DMS153 (cell line): ENCODE results near the gene YOD1.
"Not testable (repeated sequence)": the region's sequence is repeated elsewhere in the genome, so short reads cannot be mapped to it uniquely, and the experiment has no call there.

Experiments used
- DNase-seq: peaks from one replicate; lab custom pipeline; 2025; lab: John Stamatoyannopoulos, UW

Gene YOD1

DNA sequence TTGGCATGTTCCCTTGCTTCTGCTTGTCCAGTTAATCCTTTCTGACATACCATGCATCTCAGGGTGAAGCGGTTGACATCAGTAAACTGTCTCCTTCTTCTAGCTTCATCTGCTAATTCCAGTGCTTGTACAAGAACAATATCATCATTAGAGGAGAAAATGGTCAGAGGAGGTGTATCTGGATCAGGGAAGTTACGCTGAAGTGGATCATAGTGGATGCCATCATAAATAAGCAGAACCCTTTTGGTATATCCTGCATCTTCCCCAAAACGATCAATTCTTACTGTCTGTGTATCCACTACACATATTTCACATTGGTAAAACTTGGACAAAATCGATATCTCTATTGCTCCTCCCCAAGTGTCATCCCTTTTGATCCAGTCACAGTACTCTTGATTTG lies 2.0 kb downstream of the YOD1 start:
- no peak for DNase-seq

DNA sequence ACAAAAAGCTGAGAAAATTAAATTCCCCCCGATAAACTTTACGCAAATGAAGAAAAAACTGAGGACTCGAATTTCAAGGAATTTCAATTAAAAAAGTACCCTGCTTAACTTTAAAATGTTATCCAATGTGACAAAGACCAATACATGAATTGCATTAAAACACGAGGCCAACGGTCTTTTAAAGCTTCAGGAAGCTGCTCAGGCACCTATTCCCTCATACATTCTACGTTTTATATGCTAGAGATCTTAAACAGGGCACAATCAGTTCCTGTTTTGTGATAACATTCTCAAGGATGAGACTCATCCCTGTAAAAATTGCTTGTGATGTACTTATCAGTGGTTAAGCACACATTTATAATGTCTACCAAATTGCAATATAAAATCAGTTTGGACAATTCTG lies 3.0 kb downstream of the YOD1 start:
- no peak for DNase-seq

DNA sequence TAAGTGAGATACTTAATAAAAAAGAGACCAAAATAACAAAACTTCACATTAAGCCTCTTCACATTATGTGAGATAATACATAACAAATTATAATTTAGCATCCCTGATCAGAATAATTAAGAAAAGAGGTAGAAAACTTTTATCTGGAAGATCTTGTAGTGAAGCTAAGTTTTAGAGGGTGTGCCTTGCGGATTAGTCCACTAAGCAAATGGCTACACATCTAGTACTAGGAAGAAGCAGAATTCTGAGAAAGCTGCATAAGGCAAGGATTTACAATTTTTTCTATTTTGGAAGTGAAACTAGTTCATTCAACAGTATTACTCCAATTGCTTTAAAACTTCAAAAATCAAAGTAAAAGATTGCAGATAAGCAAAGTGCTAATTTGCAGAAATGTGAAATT lies 3.5 kb downstream of the YOD1 start:
- DNase-seq, result no peak

DNA sequence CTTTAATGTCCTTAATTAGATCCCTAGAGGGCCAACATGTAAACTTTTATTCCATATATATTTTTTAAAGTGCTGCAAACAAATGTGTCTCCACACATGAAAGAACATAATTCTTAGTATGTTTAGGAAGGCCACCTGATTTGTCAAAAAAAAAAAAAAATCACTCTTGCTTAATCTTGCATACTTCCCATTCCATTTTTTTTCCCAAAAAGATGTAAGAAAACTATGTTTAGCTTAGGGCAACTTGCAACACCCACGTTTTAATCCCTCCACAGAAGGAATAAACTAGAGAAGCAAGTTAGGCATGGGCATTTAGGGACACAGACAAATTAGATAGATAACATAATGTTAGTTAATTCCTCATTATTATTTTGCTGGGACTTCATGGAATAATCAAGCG lies 5.6 kb downstream of the YOD1 start:
- no peak for DNase-seq

DNA sequence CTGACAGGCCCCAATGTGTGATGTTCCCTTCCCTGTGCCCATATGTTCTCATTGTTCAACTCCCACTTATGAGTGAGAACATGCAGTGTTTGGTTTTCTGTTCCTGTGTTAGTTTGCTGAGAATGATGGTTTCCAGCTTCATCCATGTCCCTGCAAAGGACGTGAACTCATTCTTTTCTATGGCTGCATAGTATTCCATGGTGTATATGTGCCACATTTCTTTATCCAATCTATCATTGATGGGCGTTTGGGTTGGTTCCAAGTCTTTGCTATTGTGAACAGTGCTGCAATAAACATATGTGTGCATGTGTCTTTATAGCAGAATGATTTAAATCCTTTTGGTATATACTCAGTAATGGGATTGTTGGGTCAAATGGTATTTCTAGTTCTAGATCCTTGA lies 9.6 kb downstream of the YOD1 start:
- not testable (repeated sequence) for DNase-seq

DNA sequence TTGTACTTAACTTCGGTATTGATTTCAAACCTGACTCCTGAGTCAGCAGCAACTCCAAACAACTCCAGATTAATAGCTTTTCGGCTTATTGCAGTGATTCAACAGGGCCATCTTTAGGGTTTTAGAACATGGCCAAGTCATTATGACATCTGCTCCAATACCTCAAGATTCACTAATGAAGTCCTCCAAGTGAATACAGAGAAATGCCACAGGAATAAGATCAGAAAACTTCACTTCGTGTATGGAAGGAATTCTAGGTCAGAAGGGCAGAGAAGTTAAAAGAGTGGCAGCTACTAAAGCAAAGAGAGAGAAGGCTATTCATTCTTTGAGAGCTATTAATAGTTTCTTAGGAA lies 10.9 kb downstream of the YOD1 start:
- DNase-seq, result no peak

DNA sequence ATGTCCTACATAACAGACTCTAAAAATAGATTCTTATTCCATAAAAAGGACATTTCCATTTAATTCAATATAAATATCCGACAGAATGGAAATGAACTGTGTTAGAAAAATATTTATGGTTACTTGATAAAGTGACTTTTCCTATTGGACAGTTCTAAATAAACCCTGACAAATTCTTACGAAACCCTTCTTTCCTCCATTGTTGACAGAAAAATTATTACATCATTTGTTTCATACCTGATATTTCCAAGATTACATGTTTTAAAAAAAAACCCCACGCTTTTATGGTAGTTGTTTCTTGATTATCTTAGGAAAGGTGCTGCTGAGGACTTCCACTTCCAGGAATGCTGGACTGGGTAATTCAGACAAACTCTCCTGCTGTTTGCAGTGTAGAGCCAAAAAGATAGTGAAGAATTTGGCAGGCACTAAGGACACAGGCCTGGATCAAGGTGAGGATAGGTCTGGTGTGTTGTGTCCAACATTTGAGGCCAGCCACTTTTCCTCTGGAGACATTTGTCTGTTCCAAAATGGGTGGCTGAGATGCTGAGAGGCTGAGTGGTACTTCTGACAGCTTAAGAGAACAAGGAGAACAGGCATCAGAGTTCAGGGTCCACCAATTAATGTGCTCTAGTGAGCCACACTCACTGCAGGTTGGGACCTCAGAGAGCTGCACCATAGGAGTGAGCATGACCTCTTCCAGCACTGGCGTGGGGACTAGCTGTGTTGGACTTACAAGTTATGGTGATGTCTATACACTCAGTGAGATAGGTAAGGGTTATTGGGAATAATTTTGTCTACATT lies 11.4 kb downstream of the YOD1 start:
- DNase-seq, result no peak

DNA sequence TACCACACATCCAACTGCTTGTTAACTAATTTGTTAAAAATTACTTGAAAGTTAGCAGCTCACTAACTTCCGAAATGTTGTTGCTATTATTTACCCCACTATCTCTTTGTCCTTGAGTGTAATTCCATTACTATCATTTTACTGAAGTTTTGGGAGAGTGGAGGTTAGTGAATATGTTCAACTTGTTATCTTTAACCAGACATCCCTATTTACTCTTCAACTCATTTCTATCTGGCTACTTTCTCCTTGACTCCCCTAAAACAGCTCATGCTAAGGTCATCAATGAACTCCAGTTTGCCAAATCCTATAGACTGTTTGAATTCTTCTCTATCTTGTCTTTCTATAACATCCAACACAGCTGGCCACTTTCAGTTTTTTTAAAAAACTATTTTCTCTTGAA lies 14.1 kb downstream of the YOD1 start:
- no peak for DNase-seq

DNA sequence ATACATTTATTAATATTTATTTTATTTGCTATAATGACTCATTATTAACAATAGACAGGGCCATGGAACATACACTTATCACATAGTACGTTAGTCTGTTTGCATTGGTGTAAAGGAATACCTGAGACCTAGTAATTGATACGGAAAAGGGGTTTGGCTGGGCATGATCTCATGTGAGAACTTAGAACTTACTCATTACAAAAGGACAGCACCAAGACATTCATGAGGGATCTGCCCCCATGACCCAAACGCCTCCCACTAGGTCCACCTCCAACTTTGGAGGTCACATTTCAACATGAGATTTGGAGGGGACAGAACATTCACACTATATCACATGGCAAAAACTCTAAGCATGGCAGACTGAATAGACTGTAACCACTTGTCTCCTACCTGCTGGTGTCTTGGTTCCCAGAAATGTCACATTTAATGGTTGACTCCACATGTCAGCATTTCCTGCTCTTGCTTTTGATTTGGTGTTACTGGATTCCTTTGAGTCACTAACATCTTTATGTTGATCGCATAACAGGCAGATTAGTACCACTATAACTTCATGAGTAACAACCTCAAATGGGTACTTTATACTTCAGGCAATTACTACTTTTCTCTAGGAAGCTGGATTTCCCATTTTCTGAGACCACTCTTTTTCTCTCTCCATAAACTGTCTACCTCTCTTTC lies 15.0 kb downstream of the YOD1 start:
- DNase-seq, result no peak

DNA sequence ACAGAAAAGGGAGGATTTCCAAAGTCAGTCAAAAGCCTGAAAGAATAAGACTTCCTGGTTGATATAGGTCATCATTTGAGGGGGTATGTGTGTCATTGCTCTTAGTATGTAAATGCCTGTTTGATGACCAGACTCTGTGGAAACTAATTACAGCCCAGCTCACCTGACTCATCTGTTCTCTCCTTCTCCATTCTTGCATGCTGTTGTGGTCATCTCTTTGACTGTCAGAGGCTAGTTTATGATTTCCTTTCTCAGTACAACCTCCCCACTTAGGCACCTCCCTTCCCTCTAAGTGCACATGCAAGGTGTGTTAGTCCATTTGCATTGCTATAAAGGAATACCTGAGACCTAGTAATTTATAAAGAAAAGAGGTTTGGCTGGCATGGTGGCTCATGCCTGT lies 16.0 kb downstream of the YOD1 start:
- no peak for DNase-seq

DNA sequence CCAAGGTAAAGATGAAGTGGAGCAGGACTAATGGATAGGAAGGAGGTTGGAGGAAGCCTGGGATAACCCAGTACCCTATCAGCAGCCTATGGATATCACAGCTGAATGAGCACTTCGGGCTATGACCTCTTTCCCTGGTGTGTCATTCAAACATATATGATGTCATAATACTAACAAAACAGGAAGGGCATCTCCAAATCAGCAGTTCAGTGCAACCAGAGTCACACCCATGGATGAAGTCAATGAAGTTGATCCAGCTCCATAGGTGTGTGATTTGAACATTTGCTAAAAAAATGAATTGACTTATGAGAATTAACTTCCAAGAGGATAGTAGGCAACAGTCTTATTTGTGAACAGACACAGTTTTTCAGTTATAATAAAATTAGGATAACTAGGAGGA lies 16.8 kb downstream of the YOD1 start:
- DNase-seq, result peak; percentile 45

DNA sequence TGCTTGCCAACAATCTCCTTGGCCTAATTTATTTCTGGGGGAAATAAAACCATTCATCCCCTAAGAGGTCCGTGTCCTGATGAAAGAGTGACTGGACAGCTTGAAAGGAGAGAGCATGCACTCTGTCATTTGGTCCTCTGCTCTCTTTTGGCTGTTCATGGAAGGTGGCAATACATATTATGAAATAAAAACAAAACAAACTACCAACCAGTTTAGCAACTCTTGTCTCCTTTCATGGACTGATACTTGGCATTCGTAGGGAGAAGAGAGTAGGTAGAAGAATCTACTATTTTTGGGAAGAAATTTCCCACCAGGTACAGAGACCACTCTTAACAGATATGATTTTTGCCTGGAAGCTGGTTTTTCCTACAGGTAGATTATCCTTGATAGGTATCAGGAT lies 17.7 kb downstream of the YOD1 start:
- DNase-seq, result no peak

DNA sequence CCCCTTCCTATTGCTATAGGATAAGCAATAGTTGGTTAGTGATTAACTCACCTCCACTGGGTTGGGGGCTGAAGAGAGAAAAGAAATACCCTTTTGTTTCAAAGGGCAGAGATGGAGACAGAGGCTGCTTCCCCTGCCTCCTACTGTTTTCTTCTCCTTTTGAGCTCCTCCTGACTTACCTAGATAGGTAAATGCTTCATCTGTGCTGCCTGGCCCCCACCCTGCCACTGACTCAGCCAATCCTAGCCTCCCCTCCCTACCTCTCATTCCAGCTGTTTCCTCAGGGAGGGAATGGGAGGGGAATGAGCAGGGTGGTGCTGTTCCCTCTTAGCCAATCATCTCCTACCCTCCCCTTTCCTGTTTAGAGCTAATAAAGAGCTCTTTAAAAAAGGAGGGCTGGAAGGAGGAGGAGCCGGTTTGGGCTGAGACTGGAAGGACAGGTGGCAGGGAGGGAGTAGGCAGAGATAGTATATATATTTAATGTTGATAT lies 18.4 kb downstream of the YOD1 start, which contains the start of gene C1orf116:
Gene C1orf116, minus strand, starts transcription at position 229 of the 490 bp plus-strand sequence. CDS start 5,158 bp downstream, outside the sequence.
- peak; percentile 97 for DNase-seq

DNA sequence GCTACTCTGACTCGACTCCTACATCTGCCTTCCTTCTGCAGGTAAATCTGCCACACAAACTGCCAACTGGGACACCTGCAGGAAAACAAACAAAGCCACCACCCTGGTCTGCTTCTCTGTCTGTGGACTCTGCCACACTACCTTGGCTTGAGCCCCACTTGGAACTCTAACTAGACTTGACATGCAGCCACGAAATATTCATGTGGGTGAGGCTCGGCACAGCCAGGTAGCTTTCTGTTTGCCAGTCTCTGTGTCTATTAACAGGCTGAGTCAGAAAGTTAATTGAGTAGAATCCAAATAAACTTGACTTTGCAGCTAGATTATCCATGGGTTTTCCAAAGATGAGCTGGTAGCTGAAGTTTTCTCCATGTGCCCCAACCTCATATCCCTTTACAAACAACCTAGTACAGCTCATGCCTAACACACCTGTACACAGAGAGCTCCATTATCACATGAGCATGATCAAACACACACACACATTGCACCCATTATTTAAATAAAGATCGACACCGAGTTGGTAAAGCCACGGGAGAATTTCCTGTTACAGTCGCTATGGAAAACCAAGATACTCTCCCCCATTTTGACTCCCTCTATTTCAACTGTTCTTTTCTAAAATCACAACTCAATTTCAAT lies 19.3 kb downstream of the YOD1 start:
- peak; percentile 57 for DNase-seq

DNA sequence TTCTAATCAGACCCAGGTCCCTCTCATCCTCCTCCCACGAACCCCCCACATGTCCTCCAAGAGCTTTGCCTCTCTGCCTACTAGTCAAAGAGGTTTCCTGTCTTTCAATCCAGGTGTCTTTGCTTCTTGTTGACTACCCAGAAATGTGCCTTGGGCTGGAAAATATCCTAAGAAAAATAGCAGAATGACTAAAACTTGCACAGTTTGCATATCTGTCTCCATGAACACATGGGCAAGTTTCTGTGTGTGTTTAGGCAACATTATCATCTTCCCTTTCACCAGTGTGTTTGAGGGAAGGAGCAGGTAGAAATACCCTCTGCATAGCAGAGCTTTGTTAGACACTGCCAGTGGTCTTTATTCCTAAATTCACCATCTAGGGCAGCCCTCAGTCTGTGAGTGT lies 20.0 kb downstream of the YOD1 start:
- no peak for DNase-seq

DNA sequence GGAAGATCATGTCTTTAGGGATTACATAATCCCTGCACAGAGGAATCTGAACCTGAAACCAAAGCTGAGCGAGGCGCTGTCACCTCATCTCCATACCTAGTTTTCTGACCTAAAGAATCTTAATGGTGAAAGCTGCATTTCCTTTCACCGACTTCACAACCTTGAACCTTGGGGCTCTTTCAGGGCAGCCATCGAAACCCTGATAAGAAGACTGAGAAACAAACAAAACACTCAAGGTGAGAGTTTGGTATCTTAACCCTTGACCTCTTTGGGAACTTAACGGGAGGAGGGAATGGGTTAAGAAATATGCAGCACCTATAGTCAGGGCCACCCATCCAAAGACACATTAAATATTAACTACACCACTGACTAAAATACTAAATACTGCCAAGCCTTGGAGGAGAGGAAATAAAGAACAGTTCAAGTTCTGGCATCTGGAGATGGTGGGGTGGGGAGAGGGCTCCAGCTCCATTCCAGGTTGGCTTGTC lies 20.4 kb downstream of the YOD1 start:
- DNase-seq, result no peak

DNA sequence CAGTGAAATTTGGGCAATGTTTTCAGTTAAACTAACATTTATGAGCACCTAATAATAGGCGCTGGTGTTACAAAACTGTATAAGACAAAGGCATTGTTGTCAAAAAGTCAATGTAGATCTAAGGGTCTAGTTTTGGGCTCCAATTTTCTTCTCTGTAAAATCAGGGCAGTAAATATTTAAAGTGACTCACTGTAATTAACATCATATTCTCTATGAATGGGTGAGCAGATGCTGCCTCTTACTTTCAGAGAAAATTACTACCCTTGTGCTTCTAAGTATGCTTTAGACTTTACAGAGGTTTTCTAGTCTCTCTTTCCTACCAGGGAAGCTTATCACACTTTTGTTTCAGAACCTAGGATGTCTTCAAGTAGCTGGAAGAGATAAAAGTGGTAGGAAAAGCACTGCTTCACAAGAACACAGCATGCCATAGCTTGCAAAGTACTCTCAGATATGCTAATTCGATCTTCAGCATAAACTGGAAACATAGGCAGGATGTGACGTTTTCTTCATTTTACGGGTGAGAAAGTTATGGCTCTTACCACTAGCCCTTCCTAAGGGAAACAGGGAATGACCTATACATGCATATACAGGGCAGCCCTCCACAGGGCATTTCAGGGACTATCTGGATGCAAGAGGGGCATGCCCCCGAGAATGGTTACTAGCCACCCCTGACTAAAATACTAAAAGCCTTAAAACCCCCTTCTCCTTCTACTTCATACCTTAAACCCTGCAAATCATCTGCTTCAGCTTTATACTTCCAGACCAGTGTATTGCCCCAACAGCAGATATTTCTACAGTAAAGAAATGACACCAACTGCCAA lies 21.1 kb downstream of the YOD1 start:
- no peak for DNase-seq

DNA sequence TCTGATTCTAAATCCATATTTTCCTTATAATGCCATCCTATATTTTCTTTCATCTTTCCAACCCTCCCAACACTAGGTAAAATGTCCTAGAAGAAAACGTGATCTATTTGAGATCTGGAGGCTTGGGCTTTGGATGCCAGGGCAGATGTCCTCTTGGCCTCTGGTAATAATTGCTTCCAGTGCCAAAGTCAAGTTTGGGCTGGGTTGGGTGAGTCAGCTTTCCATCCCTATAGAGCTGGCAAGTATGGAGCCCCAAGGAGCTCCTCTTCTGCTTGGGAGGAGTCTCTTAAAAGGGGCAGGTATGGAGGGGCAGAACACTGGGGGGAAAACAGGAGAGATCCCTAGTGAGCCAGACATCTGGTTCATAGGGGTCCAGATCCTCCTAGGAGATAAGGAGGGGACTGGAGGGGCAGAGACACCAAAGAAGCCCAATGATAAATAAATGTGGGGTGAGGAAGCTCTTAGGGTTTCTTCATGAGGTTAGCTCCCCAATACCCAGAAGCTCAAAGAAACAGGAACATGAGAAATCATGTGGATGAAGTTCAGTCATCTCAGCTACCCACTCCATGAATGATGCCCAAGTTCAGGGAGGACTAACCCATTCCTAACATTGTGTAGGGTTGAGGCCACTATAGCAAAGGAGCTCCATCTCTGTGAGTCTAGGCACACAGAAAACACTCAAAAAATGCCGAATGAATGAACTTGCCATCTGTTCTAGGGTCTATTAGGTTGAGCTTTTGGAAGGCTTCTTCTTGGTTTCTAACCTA lies 21.9 kb downstream of the YOD1 start:
- no peak for DNase-seq

DNA sequence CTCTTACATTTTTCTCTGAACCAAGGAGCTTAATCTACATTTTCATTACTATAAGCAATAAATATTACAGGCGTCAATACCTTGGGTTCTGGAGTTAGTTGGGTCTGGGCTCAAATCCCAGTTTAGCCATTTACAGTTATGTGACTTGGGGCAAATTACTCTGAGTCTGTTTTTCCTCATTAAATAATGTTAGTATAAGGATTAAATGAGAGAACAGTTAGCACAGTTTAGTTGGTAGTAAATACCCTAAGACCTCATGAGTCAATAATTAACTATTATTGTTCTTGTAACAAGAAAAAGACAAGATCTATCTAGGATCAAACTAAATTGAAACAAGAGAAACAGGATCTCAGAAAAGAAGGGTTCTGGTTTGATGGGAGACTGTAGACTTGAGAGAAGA lies 23.1 kb downstream of the YOD1 start:
- no peak for DNase-seq

DNA sequence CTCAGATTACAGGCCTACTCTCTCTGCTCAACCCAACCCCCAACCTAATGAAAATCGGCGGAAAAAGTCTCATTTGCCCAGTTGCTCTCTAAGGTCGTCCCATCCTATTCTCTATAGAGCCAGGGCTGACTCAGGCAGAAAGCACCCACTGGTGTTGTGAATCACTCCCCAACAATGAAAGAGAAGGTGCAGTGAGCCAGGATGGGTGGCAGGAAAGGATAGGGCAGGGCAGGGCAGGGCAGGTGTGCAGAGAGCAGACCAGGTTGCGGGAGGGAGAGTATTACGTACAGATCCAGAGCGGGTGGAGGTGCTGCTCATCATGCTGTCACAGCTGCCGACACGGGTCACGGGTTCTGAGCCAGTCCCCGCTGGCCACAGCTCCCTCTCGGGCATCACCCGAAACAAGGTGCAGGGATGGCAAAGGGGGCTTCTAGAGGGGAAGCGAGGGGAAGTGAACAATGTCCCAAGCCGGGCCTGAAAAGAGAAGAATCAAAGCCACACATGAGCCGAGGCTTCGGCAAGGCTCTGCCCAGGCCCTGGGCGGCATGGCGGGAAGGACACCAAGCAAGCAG lies 23.7 kb downstream of the YOD1 start:
- no peak for DNase-seq

DNA sequence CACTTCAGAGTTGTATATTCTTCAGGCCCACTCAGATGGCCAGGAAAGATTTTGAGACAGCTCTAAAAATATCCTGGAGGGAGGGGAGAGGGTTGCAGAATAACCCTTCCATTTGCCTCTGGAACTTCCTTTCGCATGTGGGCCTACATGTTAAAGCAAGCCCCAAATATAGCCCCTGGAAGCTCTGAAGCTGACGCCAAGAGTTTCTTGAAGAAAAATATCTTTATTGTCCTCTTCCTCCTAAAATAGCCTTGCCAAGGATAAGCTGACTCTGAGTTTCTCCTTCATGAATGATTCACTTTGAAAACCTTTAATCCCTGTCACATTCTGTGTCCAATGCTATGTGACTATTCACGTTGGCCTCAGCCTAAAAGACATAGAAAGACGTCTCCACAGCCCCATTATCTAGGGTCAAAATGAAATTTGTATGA lies 24.9 kb downstream of the YOD1 start:
- DNase-seq, result no peak
